Measurements from ENCODE around the gene PBX3. TPM values are rescaled to one million over a fixed set of nuclear protein-coding genes. Genes with fewer than 3 reads are reported as not detected.

Gene PBX3
- total and polyA plus RNA-seq, 9 of the 15 experiments (the other 6 are each of a cell fraction or from before 2014, with no cell fraction given), result 0.14 to 5.8 (median 0.92) TPM

GRCh38 chr9:125963932-125964331, 216.8 kb downstream of the PBX3 start:
- ATAC-seq, result no peak
- Histone ChIP-seq H4K20me1 (replicated peaks; ENCODE audit: control insufficient read depth, insufficient read depth, low read length) (no peaks in the 10 kb centered on the region), H3K4me2 (ENCODE audit: insufficient read depth, low read length) (no peak overlapping the region), H3K4me3 (no peak overlapping the region), H3K9me3 (replicated peaks; ENCODE audit: control insufficient read depth, insufficient read depth, low read depth, low read length) (no peaks in the 10 kb centered on the region), H3K9me1 (ENCODE audit: control insufficient read depth, insufficient read depth, low read length) (no peaks in the 10 kb centered on the region), H3K36me3 (ENCODE audit: control insufficient read depth, insufficient read depth, low read length) (no peaks in the 10 kb centered on the region), H3K27ac (ENCODE audit: extremely low read depth, low read depth, low read length) (no peak overlapping the region), H2AFZ (ENCODE audit: low read depth, low read length) (no peak overlapping the region), H3K79me2 (ENCODE audit: control insufficient read depth, insufficient read depth, low read length) (no peaks in the 10 kb centered on the region), H3K9ac (ENCODE audit: insufficient read depth in 1 of 2, low read depth in 2 of 2, low read length in 2 of 2) (no peak overlapping the region), H3K27me3 (ENCODE audit: control insufficient read depth in 2 of 2, insufficient read depth in 2 of 2, low read length in 2 of 2) (peaks cover 4 to 13% of the 10 kb centered on the region in 2 experiments; a peak in 3 of 5 replicates), H3K4me1 (replicated peaks in 1 of 2; ENCODE audit: control insufficient read depth in 2 of 2, insufficient read depth in 2 of 2, low read length in 2 of 2) (no peaks in the 10 kb centered on the region)
- TF ChIP-seq ZNF766 (CRISPR knock-in tag; conservative IDR thresholded peaks at IDR 0.05), result no peak
- TF ChIP-seq ZNF740 (CRISPR knock-in tag; IDR thresholded peaks at IDR 0.05), result no peak
- no peak for TF ChIP-seq ZNF740 (tag; IDR thresholded peaks at IDR 0.05)
- TF ChIP-seq CBX8 (IDR thresholded peaks at IDR 0.05; ENCODE audit: borderline replicate concordance, extremely low read depth, low read depth, low read length, poor library complexity, severe bottlenecking), result no peak
- no peak for TF ChIP-seq ARID3B (CRISPR knock-in tag; IDR thresholded peaks at IDR 0.05; ENCODE audit: borderline replicate concordance)
- no peak for TF ChIP-seq SRSF3 (IDR thresholded peaks at IDR 0.05; ENCODE audit: insufficient read depth, low read length)
- TF ChIP-seq NCOA1 (IDR thresholded peaks at IDR 0.05; ENCODE audit: low read depth), result no peak
- no peak for TF ChIP-seq SP1 (CRISPR knock-in tag; IDR thresholded peaks at IDR 0.05)
- no peak for TF ChIP-seq RB1 (IDR thresholded peaks at IDR 0.05; ENCODE audit: low read depth)
- TF ChIP-seq RNF219 (CRISPR knock-in tag; IDR thresholded peaks at IDR 0.05), result no peak
- no peak for TF ChIP-seq ARID2 (IDR thresholded peaks at IDR 0.05)
- TF ChIP-seq ZNF12 (CRISPR knock-in tag; IDR thresholded peaks at IDR 0.05), result no peak
- no peak for TF ChIP-seq TAF1 (IDR thresholded peaks at IDR 0.05; ENCODE audit: control insufficient read depth, extremely low read depth, insufficient read depth, low read length, severe bottlenecking)
- TF ChIP-seq TCF15 (CRISPR knock-in tag; IDR thresholded peaks at IDR 0.05), result no peak
- no peak for TF ChIP-seq MAFF (IDR thresholded peaks at IDR 0.05; ENCODE audit: low read length)
- TF ChIP-seq ZNF444 (CRISPR knock-in tag; IDR thresholded peaks at IDR 0.05), result no peak
- in situ Hi-C loops (cut with MboI), result no loop called here
- FAIRE-seq, result no peak
- no peak for DNase-seq (ENCODE audit: extremely low read depth in 1 of 4, low spot score in 3 of 4)
- intact Hi-C loops (cut with micrococcal nuclease), result no loop called here
- ChIA-PET POLR2A (no interaction called here), CTCF (ENCODE audit: low intra/inter-chr PET ratio) (no interaction called here)
- no TSS peak for BruUV-seq (replicated peaks)
- WGBS (ENCODE audit: insufficient coverage, low coverage, missing lambda C conversion rate), result 3% methylated on average over 2 of the region's 2 CpGs
